IPS-18c (cell line): ENCODE results near the gene FBXW11.

Experiments used
- H3K4me3 ChIP-seq: 2 replicates; pipeline ENCODE4 v1.7.0; 2013; ENCODE audit warnings: low read depth, mild to moderate bottlenecking, low read length, moderate library complexity; ENCODE audit not compliant: insufficient read depth
- H3K9me3 ChIP-seq: one replicate; pipeline ENCODE4 v1.6.1; 2013; ENCODE audit warnings: mild to moderate bottlenecking, low read length, moderate library complexity; ENCODE audit not compliant: control insufficient read depth, insufficient read depth

FBXW11 gene

GRCh38 chr5:171826132-171826531 is 180.3 kb downstream of the FBXW11 start:
- no peak overlapping the region for H3K4me3 ChIP-seq
- H3K9me3 ChIP-seq: peaks cover 5% of the 10 kb centered on the region

GRCh38 chr5:171825051-171825450 is 181.4 kb downstream of the FBXW11 start:
- H3K4me3 ChIP-seq: no peak overlapping the region
- H3K9me3 ChIP-seq: peaks cover 3% of the 10 kb centered on the region

GRCh38 chr5:171823269-171823668 is 183.2 kb downstream of the FBXW11 start:
- H3K4me3 ChIP-seq: no peak overlapping the region
- peaks cover 2% of the 10 kb centered on the region for H3K9me3 ChIP-seq

- Histone ChIP-seq H3K9me3 (peaks cover 2% of the 10 kb centered on the region), H3K4me3 (no peak overlapping the region)
Measured at GRCh38 chr5:171821286-171821685, 185.2 kb downstream of the FBXW11 start.

- H3K9me3 ChIP-seq: peaks cover 2% of the 10 kb centered on the region
- H3K4me3 ChIP-seq: no peak overlapping the region
Measured at GRCh38 chr5:171820561-171820960, 185.9 kb downstream of the FBXW11 start.

- no peak overlapping the region for H3K4me3 ChIP-seq
- peaks cover 3% of the 10 kb centered on the region for H3K9me3 ChIP-seq
Measured at GRCh38 chr5:171816666-171817065, 189.8 kb downstream of the FBXW11 start.

- peaks cover 3% of the 10 kb centered on the region for H3K9me3 ChIP-seq
- no peak overlapping the region for H3K4me3 ChIP-seq
Measured at GRCh38 chr5:171813813-171814490, 192.5 kb downstream of the FBXW11 start.

- Histone ChIP-seq H3K4me3 (no peak overlapping the region), H3K9me3 (peaks cover 3% of the 10 kb centered on the region)
Measured at GRCh38 chr5:171813270-171813669, 193.2 kb downstream of the FBXW11 start.
